Endodermal cell (in vitro differentiated cells): ENCODE data around the gene TMEM200B. TPM values are rescaled to one million over a fixed set of nuclear protein-coding genes. Genes with fewer than 3 reads are reported as not detected.
"Not testable (repeated sequence)": the region's sequence is repeated elsewhere in the genome, so short reads cannot be mapped to it uniquely, and the experiment has no call there.

Source experiments
- DNase-seq: peaks from one replicate; pipeline ENCODE4 v3.0.0-alpha.2; 2017
- H3K27ac ChIP-seq: 2 replicates; pipeline ENCODE4 v1.5.1; 2013; ENCODE audit warnings: mild to moderate bottlenecking, low read depth, low read length, moderate library complexity
- H3K27me3 ChIP-seq: 2 replicates; pipeline ENCODE4 v1.6.1; 2013; ENCODE audit warnings: mild to moderate bottlenecking, low read length, moderate library complexity; ENCODE audit not compliant: insufficient read depth, control insufficient read depth, poor library complexity, severe bottlenecking
- H3K36me3 ChIP-seq: 2 replicates; pipeline ENCODE4 v1.7.0; 2013; ENCODE audit warnings: mild to moderate bottlenecking, low read length, moderate library complexity; ENCODE audit not compliant: control insufficient read depth, insufficient read depth
- H3K4me1 ChIP-seq: one replicate; pipeline ENCODE4 v1.7.0; 2013; ENCODE audit warnings: low read length; ENCODE audit not compliant: control insufficient read depth, insufficient read depth
- H3K4me3 ChIP-seq: 2 replicates; pipeline ENCODE4 v1.5.1; 2013; ENCODE audit warnings: mild to moderate bottlenecking, low read length, moderate library complexity
- H3K9ac ChIP-seq: 2 replicates; pipeline ENCODE4 v1.6.1; 2013; ENCODE audit warnings: mild to moderate bottlenecking, low read length, moderate library complexity; ENCODE audit not compliant: poor library complexity, severe bottlenecking; ENCODE audit errors: extremely low read depth
- H3K9me3 ChIP-seq: 2 replicates; pipeline ENCODE4 v1.6.1; 2013; ENCODE audit warnings: mild to moderate bottlenecking, low read length, moderate library complexity; ENCODE audit not compliant: control insufficient read depth
- H3K27ac Mint-ChIP-seq: 2 replicates; pipeline ENCODE4 v1.8.0; 2020; ENCODE audit warnings: mixed read lengths
- H3K27me3 Mint-ChIP-seq: 2 replicates; pipeline ENCODE4 v1.8.0; 2021; ENCODE audit warnings: mild to moderate bottlenecking, mixed read lengths; ENCODE audit not compliant: insufficient read depth
- H3K36me3 Mint-ChIP-seq: 2 replicates; pipeline ENCODE4 v1.8.0; 2020; ENCODE audit warnings: low read depth, mixed read lengths
- H3K4me1 Mint-ChIP-seq: 2 replicates; pipeline ENCODE4 v1.8.0; 2020; ENCODE audit warnings: mixed read lengths
- H3K4me3 Mint-ChIP-seq: 2 replicates; pipeline ENCODE4 v1.8.0; 2020; ENCODE audit warnings: mild to moderate bottlenecking, moderate library complexity, mixed read lengths
- H3K9me3 Mint-ChIP-seq: 2 replicates; pipeline ENCODE4 v1.8.0; 2020; ENCODE audit warnings: mild to moderate bottlenecking, mixed read lengths
- CTCF ChIP-seq: fragments of 200-600 bp; sonication (generic); conservative IDR thresholded peaks from 2 replicates; pipeline ENCODE4 v1.5.0; 2021; ENCODE audit warnings: antibody characterized with exemption, mild to moderate bottlenecking
- WGBS, 2 experiments: methylation state at CpG; one replicate each; pipeline versions ENCODE4 v1.1.5 to v1.1.7; 2013; ENCODE audit warnings: missing lambda C conversion rate in 2 of 2, mixed read lengths in 1 of 2; ENCODE audit not compliant: insufficient coverage in 1 of 2, insufficient read length in 1 of 2; 5-methylcytosine and 5-hydroxymethylcytosine counted together
- total RNA-seq, 2 donors: library from RNA; stranded (reverse); fragmentation: NEBNext Ultra II Directional in 1 of 2; extraction: Animal tissue kit (Norgen Biotek cat#: 25700) in 1 of 2; gene quantifications; 2 replicates in 1 of 2; 3 replicates in 1 of 2; pipeline ENCODE4 v1.2.1, GENCODE V29; 2021

The TMEM200B gene
- total RNA-seq, 2 donors from 2014 or later = 36.0 to 49.4 TPM

GRCh38 chr1:29081201-29081600, 42.5 kb downstream of the TMEM200B start:
- Histone ChIP-seq H3K27me3 (no peaks in the 10 kb centered on the region), H3K27ac (no peak overlapping the region), H3K4me3 (no peak overlapping the region), H3K4me1 (peaks cover 11% of the 10 kb centered on the region), H3K9ac (no peak overlapping the region), H3K36me3 (no peaks in the 10 kb centered on the region), H3K9me3 (no peaks in the 10 kb centered on the region)
- Mint-ChIP-seq H3K4me3 (no peak overlapping the region), H3K9me3 (no peaks in the 10 kb centered on the region), H3K36me3 (no peaks in the 10 kb centered on the region), H3K27me3 (no peaks in the 10 kb centered on the region), H3K4me1 (peaks cover 19% of the 10 kb centered on the region), H3K27ac (no peak overlapping the region)
- 85 to 87% methylated on average over 2 of the region's 3 CpGs for WGBS, 2 experiments
- no peak for DNase-seq
- TF ChIP-seq CTCF = no peak

- H3K4me3 ChIP-seq, H3K9ac ChIP-seq, H3K4me3 Mint-ChIP-seq, H3K9me3 ChIP-seq, H3K27ac Mint-ChIP-seq, H3K27ac ChIP-seq, H3K27me3 Mint-ChIP-seq, H3K27me3 ChIP-seq, H3K36me3 Mint-ChIP-seq, H3K9me3 Mint-ChIP-seq, DNase-seq, H3K36me3 ChIP-seq: not testable (repeated sequence)
- peaks cover 21% of the 10 kb centered on the region for H3K4me1 Mint-ChIP-seq
- H3K4me1 ChIP-seq = peaks cover 11% of the 10 kb centered on the region
- WGBS, 2 experiments = 87 to 93% methylated on average over 13 to 16 of the region's 16 CpGs
These were observed 43.6 kb downstream of the TMEM200B start for GRCh38 chr1:29079916-29080629.

- H3K9me3 ChIP-seq = no peaks in the 10 kb centered on the region
- no peak overlapping the region for H3K27ac ChIP-seq
- no peak overlapping the region for H3K27ac Mint-ChIP-seq
- H3K36me3 ChIP-seq = no peaks in the 10 kb centered on the region
- H3K4me1 ChIP-seq = no peaks in the 10 kb centered on the region
- H3K4me3 Mint-ChIP-seq = no peak overlapping the region
- 90 to 100% methylated on average over 1 to 2 of the region's 2 CpGs for WGBS, 2 experiments
- no peaks in the 10 kb centered on the region for H3K27me3 ChIP-seq
- no peak overlapping the region for H3K9ac ChIP-seq
- no peak for DNase-seq
- H3K4me3 ChIP-seq = no peak overlapping the region
- H3K36me3 Mint-ChIP-seq = peaks cover 3% of the 10 kb centered on the region
- no peaks in the 10 kb centered on the region for H3K27me3 Mint-ChIP-seq
- H3K4me1 Mint-ChIP-seq = peaks cover 9% of the 10 kb centered on the region
- no peaks in the 10 kb centered on the region for H3K9me3 Mint-ChIP-seq
- no peak for TF ChIP-seq CTCF
These were observed 46.5 kb downstream of the TMEM200B start for GRCh38 chr1:29077155-29077554.

Other genes starting within 250 kb of the TMEM200B start
- gene EPB41, start 209.3 kb downstream of the TMEM200B start, total RNA-seq = 10 to 100 TPM; 60.3 to 91.0 TPM
- gene SRSF4, start 58.0 kb upstream of the TMEM200B start, total RNA-seq = 100 to 1,000 TPM in 1 of 2 donors, 10 to 100 TPM in 1; 89.1 to 107 TPM
- 10 to 100 TPM; 33.3 to 38.2 TPM for gene MECR, start 107.0 kb upstream of the TMEM200B start, total RNA-seq
- 10 to 100 TPM; 49.8 to 73.1 TPM for gene PTPRU, start 112.6 kb upstream of the TMEM200B start, total RNA-seq